ENCODE data around the gene PRICKLE2. TPM values are rescaled to one million over a fixed set of nuclear protein-coding genes. Genes with fewer than 3 reads are reported as not detected.

PRICKLE2 gene
- polyA plus RNA-seq, 2 of the 4 experiments (the other 2 are of a cell fraction) = 5.3 to 6.3 TPM

GRCh38 chr3:64213224-64213878 is 11.9 kb downstream of the PRICKLE2 start:
- Histone ChIP-seq H3K4me3 (no peak overlapping the region), H3K4me1 (peaks cover 63% of the 10 kb centered on the region), H3K27ac (peak overlapping the region in 1 of 2 experiments; percentile 81; a peak in 3 of 6 replicates), H3K4me2 (peak overlapping the region; percentile 74; the same call in 2 of the 3 replicates), H3K9me3 (no peaks in the 10 kb centered on the region)
- DNase-seq (ENCODE audit: low read depth in 1 of 2, low spot score in 1 of 2) (no peak), ATAC-seq (no peak), FAIRE-seq (no peak)
- ChIA-PET CTCF (no interaction called here), POLR2A (no interaction called here)
- 95% methylated on average over 9 of the region's 9 CpGs for WGBS (ENCODE audit: missing lambda C conversion rate)
- TF ChIP-seq E2F6 (IDR thresholded peaks at IDR 0.05; ENCODE audit: borderline replicate concordance, low read depth) (no peak), FOSB (CRISPR knock-in tag; IDR thresholded peaks at IDR 0.05) (no peak), RCOR1 (IDR thresholded peaks at IDR 0.05; ENCODE audit: low read depth, low read length) (no peak), MAFK (IDR thresholded peaks at IDR 0.05; ENCODE audit: partially characterized antibody) (no peak), HMGXB4 (CRISPR knock-in tag; IDR thresholded peaks at IDR 0.05; ENCODE audit: borderline replicate concordance) (no peak), POLR2A (IDR thresholded peaks at IDR 0.05; ENCODE audit: low read length) (no peak), USF2 (IDR thresholded peaks at IDR 0.05) (no peak)

DNA sequence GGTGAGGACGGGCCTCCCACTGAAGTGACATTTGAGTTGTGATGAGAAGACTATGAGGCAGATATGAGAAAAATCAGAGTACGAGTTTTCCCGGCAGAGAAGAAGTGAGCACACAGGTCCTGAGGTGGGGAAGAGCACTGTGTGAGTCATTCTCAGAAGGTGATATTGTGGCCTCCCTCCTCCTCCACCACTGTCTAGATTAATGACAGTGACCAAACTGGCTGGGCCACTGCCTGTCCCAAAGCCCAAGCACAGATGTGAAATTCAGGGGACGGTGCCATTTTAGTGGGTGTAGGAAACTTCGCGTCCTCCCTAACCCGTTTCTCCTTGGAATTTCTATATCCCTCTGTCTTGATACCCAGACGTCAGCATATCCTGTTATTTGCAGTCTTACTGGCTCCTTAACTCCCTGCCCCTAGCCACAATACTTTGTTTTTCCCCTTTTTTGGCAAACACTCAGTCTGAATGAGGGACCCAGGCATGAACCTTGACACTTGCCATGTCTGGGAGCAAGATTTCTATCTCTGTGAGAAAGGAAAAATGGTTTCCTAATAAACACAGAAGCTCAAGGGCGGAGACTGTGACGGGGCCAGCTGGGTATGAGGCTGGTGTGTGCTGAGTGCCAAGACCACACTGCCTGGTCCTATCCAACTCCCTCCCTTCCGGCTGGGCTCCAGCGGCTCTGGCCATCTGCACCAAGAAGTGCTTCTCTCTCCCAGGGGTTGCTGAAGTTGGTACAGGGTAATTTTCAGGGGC is 15.2 kb downstream of the PRICKLE2 start:
- ChIA-PET POLR2A (no interaction called here), CTCF (no interaction called here)
- Histone ChIP-seq H3K4me1 (peaks cover 45% of the 10 kb centered on the region), H3K9me3 (no peaks in the 10 kb centered on the region), H3K4me2 (no peak overlapping the region), H3K27ac (0 out of 6 replicates have a peak overlapping the region, but pooled peaks of 1 of the 2 experiments have one; percentile 24), H3K4me3 (no peak overlapping the region)
- ATAC-seq = 0 out of 6 replicates have a peak, but pooled peaks of 1 of the 2 experiments have one; percentile 28
- no peak for FAIRE-seq
- TF ChIP-seq ZC3H11A (IDR thresholded peaks at IDR 0.05) = no peak
- no peak for TF ChIP-seq BHLHE40 (IDR thresholded peaks at IDR 0.05; ENCODE audit: low read depth, low read length)
- no peak for TF ChIP-seq E2F6 (IDR thresholded peaks at IDR 0.05; ENCODE audit: borderline replicate concordance, low read depth)
- TF ChIP-seq POLR2AphosphoS2 (conservative IDR thresholded peaks at IDR 0.05; ENCODE audit: low read length) = no peak
- TF ChIP-seq USF2 (IDR thresholded peaks at IDR 0.05) = no peak
- TF ChIP-seq FOXS1 (CRISPR knock-in tag; IDR thresholded peaks at IDR 0.05) = no peak
- TF ChIP-seq, protein P1, sequence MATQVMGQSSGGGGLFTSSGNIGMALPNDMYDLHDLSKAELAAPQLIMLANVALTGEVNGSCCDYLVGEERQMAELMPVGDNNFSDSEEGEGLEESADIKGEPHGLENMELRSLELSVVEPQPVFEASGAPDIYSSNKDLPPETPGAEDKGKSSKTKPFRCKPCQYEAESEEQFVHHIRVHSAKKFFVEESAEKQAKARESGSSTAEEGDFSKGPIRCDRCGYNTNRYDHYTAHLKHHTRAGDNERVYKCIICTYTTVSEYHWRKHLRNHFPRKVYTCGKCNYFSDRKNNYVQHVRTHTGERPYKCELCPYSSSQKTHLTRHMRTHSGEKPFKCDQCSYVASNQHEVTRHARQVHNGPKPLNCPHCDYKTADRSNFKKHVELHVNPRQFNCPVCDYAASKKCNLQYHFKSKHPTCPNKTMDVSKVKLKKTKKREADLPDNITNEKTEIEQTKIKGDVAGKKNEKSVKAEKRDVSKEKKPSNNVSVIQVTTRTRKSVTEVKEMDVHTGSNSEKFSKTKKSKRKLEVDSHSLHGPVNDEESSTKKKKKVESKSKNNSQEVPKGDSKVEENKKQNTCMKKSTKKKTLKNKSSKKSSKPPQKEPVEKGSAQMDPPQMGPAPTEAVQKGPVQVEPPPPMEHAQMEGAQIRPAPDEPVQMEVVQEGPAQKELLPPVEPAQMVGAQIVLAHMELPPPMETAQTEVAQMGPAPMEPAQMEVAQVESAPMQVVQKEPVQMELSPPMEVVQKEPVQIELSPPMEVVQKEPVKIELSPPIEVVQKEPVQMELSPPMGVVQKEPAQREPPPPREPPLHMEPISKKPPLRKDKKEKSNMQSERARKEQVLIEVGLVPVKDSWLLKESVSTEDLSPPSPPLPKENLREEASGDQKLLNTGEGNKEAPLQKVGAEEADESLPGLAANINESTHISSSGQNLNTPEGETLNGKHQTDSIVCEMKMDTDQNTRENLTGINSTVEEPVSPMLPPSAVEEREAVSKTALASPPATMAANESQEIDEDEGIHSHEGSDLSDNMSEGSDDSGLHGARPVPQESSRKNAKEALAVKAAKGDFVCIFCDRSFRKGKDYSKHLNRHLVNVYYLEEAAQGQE (IDR thresholded peaks at IDR 0.05) = no peak
- DNase-seq (ENCODE audit: low read depth in 1 of 2, low spot score in 1 of 2) = no peak
- WGBS (ENCODE audit: missing lambda C conversion rate) = 94% methylated on average over 12 of the region's 12 CpGs
